ENCODE data around the gene AFDN. TPM values are rescaled to one million over a fixed set of nuclear protein-coding genes. Genes with fewer than 3 reads are reported as not detected.

Gene AFDN
- polyA plus RNA-seq, 1 experiment = 26.6 TPM

DNA sequence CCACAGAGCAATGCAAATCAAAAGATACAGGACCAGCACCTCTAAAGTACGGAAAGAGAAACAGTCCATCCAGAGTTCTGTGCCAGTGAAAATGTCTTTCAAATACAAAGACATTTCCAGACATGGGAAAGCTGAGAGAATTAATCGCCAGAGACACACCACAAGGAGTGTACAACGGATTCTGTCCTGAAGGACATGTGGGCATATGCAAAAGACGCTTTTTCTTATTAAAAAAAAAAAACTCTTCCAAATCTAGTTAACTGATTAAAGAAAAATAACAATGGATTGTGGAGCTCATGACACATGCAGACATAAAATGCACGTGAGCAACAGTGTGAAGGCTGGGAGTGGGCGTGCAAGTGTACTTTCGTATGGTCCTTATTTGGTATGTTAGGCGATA, 193.5 kb downstream of the AFDN start:
- Histone ChIP-seq H3K4me3 (ENCODE audit: low read depth, low read length) (no peak overlapping the region), H3K27ac (ENCODE audit: low read depth, low read length) (no peak overlapping the region), H3K27me3 (ENCODE audit: control insufficient read depth, insufficient read depth, low read length) (peaks cover 19% of the 10 kb centered on the region), H3K9me3 (ENCODE audit: control insufficient read depth, insufficient read depth, low read length) (peaks cover 24% of the 10 kb centered on the region)
- no peak for DNase-seq (ENCODE audit: low read depth, low spot score)
- POLR2A ChIA-PET = no interaction called here
- TF ChIP-seq CTCF (IDR thresholded peaks at IDR 0.05; ENCODE audit: low read depth, low read length) = no peak
- CTCF ChIA-PET = interaction anchor here (1.4 kb wide), 1 partner anchor 12 kb away, joined by 7 read pairs; no protein-coding TSS in a partner anchor

DNA sequence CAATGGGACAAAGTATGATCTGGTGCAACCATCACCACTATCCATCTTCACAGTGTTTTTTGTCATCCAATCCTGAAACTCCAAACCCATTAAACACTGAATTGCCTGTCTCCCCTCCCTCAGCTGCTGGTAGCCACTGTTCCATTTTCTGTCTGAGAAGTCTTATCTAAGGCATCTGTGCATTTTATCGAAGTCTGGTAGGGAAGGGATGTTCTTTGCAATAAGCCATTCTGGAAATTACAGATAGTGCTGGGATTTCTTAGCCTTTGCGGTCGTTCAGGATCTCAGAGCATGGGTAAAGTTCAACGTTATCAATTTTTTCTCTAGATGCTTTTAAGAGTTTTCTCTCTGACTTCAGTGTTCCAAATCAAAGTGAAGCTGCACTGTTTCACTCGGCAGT, 194.9 kb downstream of the AFDN start:
- Histone ChIP-seq H3K9me3 (ENCODE audit: control insufficient read depth, insufficient read depth, low read length) (peaks cover 16% of the 10 kb centered on the region), H3K27ac (ENCODE audit: low read depth, low read length) (peak overlapping the region; percentile 11), H3K4me3 (ENCODE audit: low read depth, low read length) (no peak overlapping the region), H3K27me3 (ENCODE audit: control insufficient read depth, insufficient read depth, low read length) (peaks cover 12% of the 10 kb centered on the region)
- no peak for TF ChIP-seq CTCF (IDR thresholded peaks at IDR 0.05; ENCODE audit: low read depth, low read length)
- no peak for DNase-seq (ENCODE audit: low read depth, low spot score)
- ChIA-PET CTCF (no interaction called here), POLR2A (interaction anchor here (0.6 kb wide), 1 partner anchor 19 kb away, joined by 3 read pairs; no protein-coding TSS in a partner anchor)

Other genes with a start within 250 kb of the AFDN start
- not detected in 2 replicates for gene KIF25, start 170.8 kb downstream of the AFDN start, polyA plus RNA-seq (2011; rRNA removed)